AG10803 (cell line): ENCODE results near the gene CRIM1.
A peak's percentile ranks its signal among the peaks of the same experiment; 100 is the strongest.

Experiments used
- DNase-seq: peaks from one replicate; pipeline ENCODE4 v3.0.0; 2010; ENCODE audit warnings: low read depth
- H3K4me3 ChIP-seq: 2 replicates; pipeline ENCODE4 v1.5.1; 2011; ENCODE audit warnings: mild to moderate bottlenecking, low read length, control low read depth
- CTCF ChIP-seq: conservative IDR thresholded peaks from 2 replicates; pipeline ENCODE4 v1.5.1; 2011; ENCODE audit warnings: mild to moderate bottlenecking, low read length, control low read depth, inconsistent platforms

Gene CRIM1

GRCh38 chr2:36380624-36381481 is 25.3 kb downstream of the CRIM1 start:
- H3K4me3 ChIP-seq = no peak overlapping the region
- peak; percentile 29 for DNase-seq
- no peak for TF ChIP-seq CTCF

GRCh38 chr2:36381993-36382392 is 26.4 kb downstream of the CRIM1 start:
- TF ChIP-seq CTCF = no peak
- no peak overlapping the region for H3K4me3 ChIP-seq
- DNase-seq = no peak

GRCh38 chr2:36382472-36382871 is 26.9 kb downstream of the CRIM1 start:
- DNase-seq = no peak
- H3K4me3 ChIP-seq = no peak overlapping the region
- TF ChIP-seq CTCF = no peak

GRCh38 chr2:36383726-36384125 is 28.1 kb downstream of the CRIM1 start:
- no peak for TF ChIP-seq CTCF
- no peak overlapping the region for H3K4me3 ChIP-seq
- DNase-seq = no peak

GRCh38 chr2:36384454-36384853 is 28.9 kb downstream of the CRIM1 start:
- no peak for DNase-seq
- no peak for TF ChIP-seq CTCF

GRCh38 chr2:36385603-36386002 is 30.0 kb downstream of the CRIM1 start:
- no peak overlapping the region for H3K4me3 ChIP-seq
- DNase-seq = no peak
- no peak for TF ChIP-seq CTCF

More at GRCh38 chr2:36384454-36384853, 28.9 kb downstream of the CRIM1 start:
- no peak overlapping the region for H3K4me3 ChIP-seq

- no peak for DNase-seq
- TF ChIP-seq CTCF = no peak
These were observed 31.8 kb downstream of the CRIM1 start for GRCh38 chr2:36387258-36387916.

More at GRCh38 chr2:36387258-36387916, 31.8 kb downstream of the CRIM1 start:
- H3K4me3 ChIP-seq = no peak overlapping the region
